ENCODE data around the gene SPTLC1. TPM values are rescaled to one million over a fixed set of nuclear protein-coding genes. Genes with fewer than 3 reads are reported as not detected.

Gene SPTLC1
- total and polyA plus RNA-seq, 2 donors: 52.9 to 111 TPM

DNA sequence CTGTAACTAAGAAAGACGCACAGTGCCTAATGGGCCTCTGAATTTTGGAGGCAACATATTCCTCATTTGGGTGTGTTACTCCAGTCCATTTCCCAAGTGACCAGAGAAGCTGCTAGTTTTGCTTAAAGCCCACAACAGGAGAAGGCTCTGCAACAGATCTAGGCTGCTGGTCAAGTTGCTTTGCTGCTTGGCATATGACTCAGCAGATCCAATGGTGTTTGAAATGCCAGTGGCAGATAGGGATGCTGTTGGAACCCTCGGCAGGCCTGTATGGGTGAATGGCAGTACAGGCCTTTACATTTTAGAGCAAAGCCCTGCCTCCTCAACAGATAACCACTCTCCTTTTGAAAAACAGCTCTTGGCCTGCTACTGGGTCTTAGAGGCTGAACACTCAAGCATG lies 129.0 kb downstream of the SPTLC1 start:
- 87% methylated on average over 2 of the region's 2 CpGs for WGBS
- no peak for DNase-seq (ENCODE audit: extremely low spot score)

GRCh38 chr9:91985692-91986091 lies 129.5 kb downstream of the SPTLC1 start:
- no peaks in the 10 kb centered on the region for H3K36me3 ChIP-seq (ENCODE audit: insufficient read depth)
- DNase-seq (ENCODE audit: extremely low spot score): no peak
- no peak overlapping the region for H3K4me3 ChIP-seq (ENCODE audit: low read depth, low read length)
- H3K27ac ChIP-seq (ENCODE audit: low read depth): no peak overlapping the region
- WGBS: 71% methylated on average over 2 of the region's 2 CpGs
- no peaks in the 10 kb centered on the region for H3K4me1 ChIP-seq (ENCODE audit: insufficient read depth)

More for the DNA sequence above, 129.0 kb downstream of the SPTLC1 start:
- Histone ChIP-seq H3K4me1 (ENCODE audit: insufficient read depth) (no peaks in the 10 kb centered on the region), H3K4me3 (ENCODE audit: low read depth, low read length) (no peak overlapping the region), H3K36me3 (ENCODE audit: insufficient read depth) (no peaks in the 10 kb centered on the region), H3K27ac (ENCODE audit: low read depth) (no peak overlapping the region)

Small RNA genes lying within 50 kb of the gene (small RNA-seq; reads per million reads assigned to genes)
- gene MTATP6P29 (not detected), gene MTND4LP7 (not detected)

Other genes with a start within 250 kb of the SPTLC1 start
- 28.2 TPM for gene ROR2, start 165.2 kb downstream of the SPTLC1 start, total RNA-seq
- gene ROR2, start 165.2 kb downstream of the SPTLC1 start, polyA plus RNA-seq: 33.7 TPM
- 182 TPM for gene IARS1, start 178.3 kb upstream of the SPTLC1 start, total RNA-seq
- gene IARS1, start 178.3 kb upstream of the SPTLC1 start, polyA plus RNA-seq: 33.3 TPM
- gene NOL8, start 209.9 kb upstream of the SPTLC1 start, total RNA-seq: 46.3 TPM
- 17.2 TPM for gene NOL8, start 209.9 kb upstream of the SPTLC1 start, polyA plus RNA-seq
- 20.9 TPM for gene CENPP, start 210.5 kb upstream of the SPTLC1 start, total RNA-seq
- gene CENPP, start 210.5 kb upstream of the SPTLC1 start, polyA plus RNA-seq: 2.7 TPM